Lung (tissue), 12 donors: ENCODE results near the gene SVIL. TPM values are rescaled to one million over a fixed set of nuclear protein-coding genes. Genes with fewer than 3 reads are reported as not detected.
A peak's percentile ranks its signal among the peaks of the same experiment; 100 is the strongest.
"Not testable (repeated sequence)": the region's sequence is repeated elsewhere in the genome, so short reads cannot be mapped to it uniquely, and the experiment has no call there.

ENCODE experiments used
- ATAC-seq: fragments of 200-7000 bp; cut with Tn5 transposase; one replicate; pipeline ENCODE4 v1.9.1; 2020; ENCODE audit warnings: moderate number of reproducible peaks; ENCODE audit not compliant: insufficient read depth, low FRiP score
- DNase-seq, 3 donors: peaks; one replicate each; pipeline ENCODE4 v3.0.0-alpha.2; 2013 to 2017
- H3K27ac ChIP-seq, 2 donors: one replicate each; pipeline ENCODE4 v1.5.1; 2013; ENCODE audit warnings: mild to moderate bottlenecking in 2 of 2, moderate library complexity in 2 of 2, control low read depth in 1 of 2, inconsistent platforms in 1 of 2, low read depth in 1 of 2, low read length in 1 of 2
- H3K27me3 ChIP-seq, 3 donors: one replicate each; pipeline ENCODE4 v1.5.1; 2013; ENCODE audit warnings: low read length in 2 of 3; ENCODE audit not compliant: control insufficient read depth in 3 of 3, insufficient read depth in 3 of 3
- H3K36me3 ChIP-seq, 4 donors: one replicate each; pipeline ENCODE4 v1.5.1; 2013; ENCODE audit warnings: low read length in 4 of 4, mild to moderate bottlenecking in 1 of 4, moderate library complexity in 1 of 4; ENCODE audit not compliant: control insufficient read depth in 4 of 4, insufficient read depth in 4 of 4
- H3K4me1 ChIP-seq, 5 donors: one replicate each; pipeline ENCODE4 v1.5.1; 2013; ENCODE audit warnings: low read length in 5 of 5, mild to moderate bottlenecking in 2 of 5, moderate library complexity in 1 of 5; ENCODE audit not compliant: control insufficient read depth in 5 of 5, insufficient read depth in 5 of 5
- H3K4me3 ChIP-seq: one replicate; pipeline ENCODE4 v1.5.1; 2013; ENCODE audit warnings: mild to moderate bottlenecking, control low read depth, moderate library complexity
- H3K9ac ChIP-seq, 2 donors: one replicate each; pipeline ENCODE4 v1.5.1; 2013; ENCODE audit warnings: low read length in 2 of 2, control low read depth in 1 of 2; ENCODE audit not compliant: insufficient read depth in 1 of 2
- H3K9me3 ChIP-seq, 4 donors: one replicate each; pipeline ENCODE4 v1.5.1; 2013; ENCODE audit warnings: low read length in 3 of 4, mild to moderate bottlenecking in 1 of 4, moderate library complexity in 1 of 4; ENCODE audit not compliant: control insufficient read depth in 4 of 4, insufficient read depth in 3 of 4
- WGBS, 2 donors: extraction: QIAGEN DNeasy Blood & Tissue Kit; methylation state at CpG; one replicate each; pipeline ENCODE4 v1.1.7; 2013; 5-methylcytosine and 5-hydroxymethylcytosine counted together
- polyA plus RNA-seq, 2 donors: library from polyadenylated mRNA; stranded (reverse); fragments of 200-250 nt; gene quantifications; one replicate each; pipeline ENCODE4 v1.2.1, GENCODE V29; 2013
- total RNA-seq, 2 donors: library from RNA; depleted of rRNA in 1 of 2; stranded (reverse); fragments of >200 nt in 1 of 2; gene quantifications; one replicate each; pipeline ENCODE4 v1.2.1, GENCODE V29; 2014 to 2021
- TF ChIP-seq, protein P1 (sequence below): IDR thresholded peaks from 2 replicates; pipeline ENCODE4 v1.5.1; 2012; ENCODE audit warnings: mild to moderate bottlenecking; ENCODE audit errors: control extremely low read depth, extremely low read depth
- donor health status: control.
- donor health status: control.
- donor health status: Bipolar disorder and iron deficiency.
- donor health status: healthy.
- donor health status: DM: yes; HTN: yes; CAD: no.

SVIL gene
- total and polyA plus RNA-seq, 4 donors: 13.6 to 117 (median 44.0) TPM

DNA sequence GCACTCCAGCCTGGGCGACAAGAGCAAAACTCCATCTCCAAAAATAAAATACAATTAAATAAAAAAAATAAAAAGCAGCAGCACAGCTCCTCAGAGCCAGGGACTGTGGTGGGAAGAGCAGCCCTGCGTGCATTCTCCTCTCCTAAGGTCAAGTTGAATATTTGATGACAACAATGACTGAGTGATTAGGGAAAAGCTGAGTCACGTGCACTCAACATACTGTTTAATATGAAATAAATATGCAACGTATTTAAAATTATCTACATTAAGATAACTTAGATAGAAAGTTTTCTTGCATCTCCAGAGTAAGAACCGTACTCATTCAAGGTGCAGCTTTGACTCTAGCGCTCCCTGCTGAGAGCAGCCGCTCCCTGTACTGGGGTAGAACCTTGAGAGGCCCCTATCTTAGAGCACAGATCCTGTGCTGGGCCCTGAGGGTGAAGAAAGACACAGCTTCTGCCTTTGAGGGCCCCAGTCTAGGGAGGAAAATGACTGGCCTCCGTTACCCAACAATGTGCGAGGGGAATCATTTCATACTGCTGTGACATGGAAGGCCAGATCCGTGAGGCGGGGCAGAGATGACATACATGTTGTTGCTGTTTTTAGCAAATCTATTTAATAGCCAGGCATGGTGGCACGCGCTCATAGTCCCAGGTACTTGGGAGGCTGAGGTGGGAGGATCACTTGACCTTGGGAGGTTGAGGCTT is 81.1 kb downstream of the SVIL start:
- H3K9me3 ChIP-seq: no peaks in the 10 kb centered on the region
- ATAC-seq (no peak), DNase-seq (no peak)
- peaks cover 0 to 30% (median 7%) of the 10 kb centered on the region in 4 donors for H3K36me3 ChIP-seq
- H3K27me3 ChIP-seq: no peaks in the 10 kb centered on the region
- TF ChIP-seq, protein P1, sequence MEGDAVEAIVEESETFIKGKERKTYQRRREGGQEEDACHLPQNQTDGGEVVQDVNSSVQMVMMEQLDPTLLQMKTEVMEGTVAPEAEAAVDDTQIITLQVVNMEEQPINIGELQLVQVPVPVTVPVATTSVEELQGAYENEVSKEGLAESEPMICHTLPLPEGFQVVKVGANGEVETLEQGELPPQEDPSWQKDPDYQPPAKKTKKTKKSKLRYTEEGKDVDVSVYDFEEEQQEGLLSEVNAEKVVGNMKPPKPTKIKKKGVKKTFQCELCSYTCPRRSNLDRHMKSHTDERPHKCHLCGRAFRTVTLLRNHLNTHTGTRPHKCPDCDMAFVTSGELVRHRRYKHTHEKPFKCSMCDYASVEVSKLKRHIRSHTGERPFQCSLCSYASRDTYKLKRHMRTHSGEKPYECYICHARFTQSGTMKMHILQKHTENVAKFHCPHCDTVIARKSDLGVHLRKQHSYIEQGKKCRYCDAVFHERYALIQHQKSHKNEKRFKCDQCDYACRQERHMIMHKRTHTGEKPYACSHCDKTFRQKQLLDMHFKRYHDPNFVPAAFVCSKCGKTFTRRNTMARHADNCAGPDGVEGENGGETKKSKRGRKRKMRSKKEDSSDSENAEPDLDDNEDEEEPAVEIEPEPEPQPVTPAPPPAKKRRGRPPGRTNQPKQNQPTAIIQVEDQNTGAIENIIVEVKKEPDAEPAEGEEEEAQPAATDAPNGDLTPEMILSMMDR: no peak
- H3K27ac ChIP-seq: peak overlapping the region in 1 of 2 donors; percentile 5
- no peak overlapping the region for H3K4me3 ChIP-seq
- WGBS, 2 donors: 87 to 90% methylated on average over 13 of the region's 13 CpGs
- no peak overlapping the region for H3K9ac ChIP-seq
- H3K4me1 ChIP-seq: peaks cover 0 to 2% (median 0%) of the 10 kb centered on the region in 5 donors

DNA sequence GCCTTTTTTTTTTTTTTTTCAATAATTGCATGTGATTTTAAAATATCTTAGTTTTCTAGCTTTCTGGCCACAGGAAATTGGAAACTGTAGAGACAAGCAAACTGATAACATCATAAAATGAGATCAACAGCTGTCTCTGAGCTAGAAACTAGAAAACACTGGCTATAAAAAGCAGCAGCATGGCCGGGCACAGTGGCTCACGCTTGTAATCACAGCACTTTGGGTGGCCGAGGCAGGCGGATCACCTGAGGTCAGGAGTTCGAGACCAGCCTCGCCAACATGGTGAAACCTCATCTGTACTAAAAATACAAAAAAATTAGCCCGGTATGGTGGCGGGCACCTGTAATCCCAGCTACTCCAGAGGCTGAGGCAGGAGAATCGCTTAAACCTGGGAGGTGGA is 81.7 kb downstream of the SVIL start:
- not testable (repeated sequence) for H3K9ac ChIP-seq, H3K4me1 ChIP-seq, H3K4me3 ChIP-seq, H3K9me3 ChIP-seq, DNase-seq, H3K27me3 ChIP-seq, ATAC-seq
- WGBS, 2 donors: 94 to 96% methylated on average over 9 of the region's 9 CpGs
- peaks cover 0 to 29% (median 7%) of the 10 kb centered on the region in 4 donors for H3K36me3 ChIP-seq
- H3K27ac ChIP-seq: peak overlapping the region in 1 of 2 donors; percentile 5

DNA sequence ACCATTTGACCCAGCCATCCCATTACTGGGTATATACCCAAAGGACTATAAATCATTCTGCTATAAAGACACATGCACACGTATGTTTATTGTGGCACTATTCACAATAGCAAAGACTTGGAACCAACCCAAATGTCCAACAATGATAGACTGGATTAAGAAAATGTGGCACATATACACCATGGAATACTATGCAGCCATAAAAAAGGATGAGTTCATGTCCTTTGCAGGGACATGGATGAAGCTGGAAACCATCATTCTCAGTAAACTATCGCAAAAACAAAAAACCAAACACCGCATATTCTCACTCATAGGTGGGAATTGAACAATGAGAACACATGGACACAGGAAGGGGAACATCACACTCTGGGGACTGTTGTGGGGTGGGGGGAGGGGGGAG is 85.3 kb downstream of the SVIL start:
- not testable (repeated sequence) for ATAC-seq, H3K4me3 ChIP-seq, H3K9me3 ChIP-seq, H3K9ac ChIP-seq, H3K27me3 ChIP-seq, H3K4me1 ChIP-seq, DNase-seq, H3K27ac ChIP-seq
- WGBS, 2 donors: 94% methylated on average over 2 of the region's 3 CpGs; no CpG with 5 or more reads in 1 of the 2 donors
- peaks cover 0 to 31% (median 7%) of the 10 kb centered on the region in 4 donors for H3K36me3 ChIP-seq

DNA sequence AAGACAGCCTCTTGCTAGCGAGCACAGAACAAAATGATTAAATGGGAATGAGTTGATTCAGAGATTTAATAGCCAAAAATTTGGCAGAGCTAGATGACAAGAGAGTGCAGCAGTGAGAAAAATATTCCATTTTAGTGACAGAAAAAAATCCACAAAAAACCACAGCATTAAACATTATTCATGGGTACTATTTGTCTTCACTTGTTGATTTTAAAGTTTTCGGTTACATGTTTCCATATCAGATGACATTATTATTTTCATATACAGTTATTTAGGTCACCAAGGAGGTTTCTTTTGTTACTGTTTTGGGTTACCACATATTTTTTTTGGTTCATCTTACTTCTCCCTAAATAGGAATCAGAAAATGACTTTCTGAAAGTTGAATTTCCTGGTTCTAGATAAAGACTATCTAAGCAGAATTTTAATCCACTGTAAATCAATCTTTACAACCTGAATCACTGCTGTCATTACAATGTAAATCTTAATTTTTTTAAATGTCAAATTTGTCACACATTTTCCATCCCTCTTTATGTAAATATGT is 87.9 kb downstream of the SVIL start:
- H3K9ac ChIP-seq: no peak overlapping the region
- H3K4me1 ChIP-seq: peaks cover 0 to 12% (median 1%) of the 10 kb centered on the region in 5 donors
- ATAC-seq (no peak), DNase-seq (no peak)
- no peaks in the 10 kb centered on the region for H3K9me3 ChIP-seq
- 89 to 91% methylated on average over 2 of the region's 2 CpGs for WGBS, 2 donors
- no peaks in the 10 kb centered on the region for H3K27me3 ChIP-seq
- TF ChIP-seq, protein P1: no peak
- no peak overlapping the region for H3K27ac ChIP-seq
- H3K4me3 ChIP-seq: no peak overlapping the region
- H3K36me3 ChIP-seq: peaks cover 0 to 22% (median 5%) of the 10 kb centered on the region in 4 donors
